Right renal cortex interstitium (tissue), 3 donors: Measurements from ENCODE around the gene PREP. TPM values are rescaled to one million over a fixed set of nuclear protein-coding genes. Genes with fewer than 3 reads are reported as not detected.
"Not testable (repeated sequence)": the region's sequence is repeated elsewhere in the genome, so short reads cannot be mapped to it uniquely, and the experiment has no call there.

Source experiments
- DNase-seq, 3 donors: peaks; one replicate each; pipeline ENCODE4 v3.0.0-alpha.2; 2013; ENCODE audit warnings: low read depth in 3 of 3, low spot score in 2 of 3
- polyA plus RNA-seq, 3 donors: library from polyadenylated mRNA; unstranded; fragments of 120-200 nt; gene quantifications; one replicate each; pipeline ENCODE4 v1.2.1, GENCODE V29; 2013; ENCODE audit not compliant: insufficient read length in 3 of 3

PREP gene
- polyA plus RNA-seq = 10 to 100 TPM; 35.8 to 38.5 (median 38.0) TPM

- DNase-seq = peak; percentile 52 to 65 (median 56)
These were observed at the start of gene PREP for GRCh38 chr6:105402939-105403935. PREP (minus strand) TSS chr6:105403082; CDS start chr6:105402891, 191 bp downstream.

- DNase-seq = no peak
These were observed 49.5 kb upstream of the PREP start for GRCh38 chr6:105452376-105452775.

DNA sequence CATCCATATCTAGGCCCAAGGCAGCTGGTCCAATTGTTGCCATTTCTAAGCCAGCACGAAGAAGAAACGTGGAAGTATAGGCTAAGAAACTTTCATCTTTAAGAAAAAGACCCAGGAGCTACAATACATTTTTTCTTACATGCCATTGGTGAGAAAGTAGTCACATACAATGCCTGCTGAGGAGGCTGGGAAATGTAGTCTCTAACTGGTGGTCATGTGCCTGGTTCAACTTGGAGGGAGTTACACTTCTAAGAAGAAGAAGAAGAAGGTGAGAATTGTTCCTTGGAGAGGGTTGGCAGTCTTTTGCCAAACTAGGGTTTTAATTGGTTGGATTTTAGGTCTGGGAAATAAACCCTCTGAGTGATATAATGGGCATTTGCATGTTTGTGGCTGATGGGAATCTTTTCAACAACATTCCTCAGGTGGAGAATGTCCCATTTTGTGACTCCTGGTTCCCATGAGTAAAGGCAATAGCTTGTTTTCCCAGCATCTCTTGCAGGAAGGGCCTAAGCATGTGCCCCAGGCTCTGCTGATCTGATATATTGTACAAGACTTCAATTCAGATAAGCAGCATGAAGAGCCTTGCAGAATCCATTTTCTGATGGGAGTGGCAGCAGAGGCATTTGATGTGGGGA, 47.0 kb upstream of the PREP start:
- DNase-seq = no peak

DNA sequence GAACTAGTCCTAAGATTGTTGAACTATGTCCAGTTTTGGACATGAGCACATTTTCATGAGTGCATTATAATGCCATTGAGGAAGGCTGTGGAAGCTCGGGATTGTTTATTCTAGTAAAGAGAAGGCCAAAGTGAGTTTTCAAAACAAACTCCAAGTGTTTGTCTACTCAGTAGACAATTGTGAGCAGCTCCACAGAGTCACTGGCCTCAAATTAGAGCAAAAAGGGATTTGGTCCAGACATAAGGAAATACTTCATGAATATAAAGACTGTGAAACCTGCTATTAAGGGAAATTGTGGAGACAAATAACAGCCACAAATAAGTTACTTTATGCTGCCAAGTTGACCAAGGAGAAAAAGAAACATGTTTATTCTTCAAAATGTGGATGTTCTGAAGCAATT, 42.6 kb upstream of the PREP start:
- DNase-seq = no peak

DNA sequence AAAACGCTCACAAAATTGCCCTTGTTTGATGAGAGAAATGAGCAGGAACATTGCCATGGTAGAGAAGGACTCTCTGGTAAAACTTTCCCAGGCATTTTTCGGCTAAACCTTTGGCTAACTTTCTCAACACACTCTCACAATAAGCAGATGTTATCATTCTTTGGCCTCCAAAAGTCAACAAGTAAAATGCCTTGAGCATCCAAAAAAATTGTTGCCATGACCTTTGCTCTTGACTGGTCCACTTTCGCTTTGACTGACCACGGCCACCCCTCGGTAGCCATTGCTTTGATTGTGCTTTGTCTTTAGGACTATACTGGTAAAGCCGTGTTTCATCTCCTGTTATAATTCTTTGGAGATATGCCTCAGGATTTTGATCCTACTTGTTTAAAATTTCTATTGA, 41.1 kb upstream of the PREP start:
- DNase-seq = no peak

DNA sequence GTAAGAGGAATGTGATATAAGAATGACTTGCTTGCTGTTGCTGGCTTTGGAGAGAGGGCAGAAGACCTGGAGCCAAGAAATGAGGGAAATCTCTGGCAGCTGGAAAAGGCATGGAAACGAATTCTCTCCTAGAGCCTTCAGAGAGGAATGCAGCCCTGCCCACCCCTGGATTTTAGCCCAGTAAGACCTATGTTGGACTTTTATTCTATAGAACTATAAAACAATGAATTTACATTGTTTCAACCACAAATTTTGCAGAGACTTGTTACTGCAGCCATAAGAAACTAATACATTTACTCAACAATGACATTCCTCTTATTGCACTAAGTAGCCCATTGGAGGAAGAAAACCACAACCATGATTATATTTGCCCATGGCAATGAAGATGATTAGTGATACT, 39.5 kb upstream of the PREP start:
- no peak for DNase-seq

DNA sequence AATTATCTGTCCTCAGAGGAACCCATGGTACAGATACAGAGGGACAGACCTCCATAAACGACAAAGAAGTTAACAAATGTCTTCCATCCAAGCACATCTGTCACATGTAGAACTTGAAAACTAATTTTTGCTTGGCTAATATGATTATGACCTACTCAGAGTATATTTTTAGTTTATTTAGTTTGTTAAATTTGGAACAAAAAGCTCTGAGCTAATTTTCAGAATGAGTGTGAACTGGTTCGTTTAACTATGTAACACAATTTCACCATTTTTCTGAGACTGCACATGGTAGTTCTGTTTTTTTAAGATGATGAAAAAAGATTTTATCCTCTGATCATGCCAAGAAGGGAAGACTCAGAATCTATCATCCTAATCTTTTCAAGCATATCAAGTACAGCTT, 34.4 kb upstream of the PREP start:
- no peak for DNase-seq

GRCh38 chr6:105433723-105434122, 30.8 kb upstream of the PREP start:
- no peak for DNase-seq

DNA sequence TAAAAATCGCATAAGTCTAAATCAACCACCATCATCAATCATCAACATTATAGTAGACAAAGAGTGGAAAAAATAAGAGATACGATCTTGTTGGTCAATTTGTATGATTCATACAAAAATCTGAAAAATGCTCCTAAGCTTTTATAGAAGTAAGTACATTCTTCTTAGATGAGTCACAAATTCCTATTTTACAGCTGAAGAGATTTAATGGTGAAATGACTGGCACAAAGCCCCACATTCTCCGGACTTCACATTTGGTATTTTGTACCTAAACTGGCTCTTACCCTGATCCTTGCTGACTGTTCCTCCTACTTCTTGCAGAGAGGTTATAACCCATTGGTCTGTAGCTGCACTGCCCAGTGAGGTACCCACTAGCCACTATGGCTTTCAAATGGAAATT, 29.9 kb upstream of the PREP start:
- no peak for DNase-seq

GRCh38 chr6:105431226-105431625, 28.3 kb upstream of the PREP start:
- peak in 1 of 3 donors; percentile 36 for DNase-seq

- DNase-seq = no peak
These were observed 27.8 kb upstream of the PREP start for GRCh38 chr6:105430685-105431084.

DNA sequence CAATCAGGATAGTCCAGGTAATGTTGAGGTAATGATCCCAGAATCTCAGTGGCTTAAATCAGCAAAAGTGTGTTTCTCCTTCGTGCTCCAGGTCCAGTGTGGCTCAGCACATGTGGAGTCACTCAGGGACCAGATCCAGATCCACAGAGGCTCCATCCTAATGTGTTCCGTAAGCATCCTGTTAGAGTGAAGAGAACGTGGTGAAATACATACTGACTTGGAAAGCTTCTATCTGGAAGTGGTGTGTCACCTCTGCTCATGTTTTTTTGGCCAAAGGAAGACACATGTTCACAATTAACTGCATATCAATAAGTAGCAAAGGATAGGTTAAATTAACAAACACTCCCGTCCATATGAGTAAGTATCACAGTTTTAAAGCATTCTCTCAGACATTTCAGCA, 26.8 kb upstream of the PREP start:
- DNase-seq = no peak

GRCh38 chr6:105428342-105428957, 25.6 kb upstream of the PREP start:
- DNase-seq = no peak

GRCh38 chr6:105424175-105424783, 21.4 kb upstream of the PREP start:
- no peak for DNase-seq

DNA sequence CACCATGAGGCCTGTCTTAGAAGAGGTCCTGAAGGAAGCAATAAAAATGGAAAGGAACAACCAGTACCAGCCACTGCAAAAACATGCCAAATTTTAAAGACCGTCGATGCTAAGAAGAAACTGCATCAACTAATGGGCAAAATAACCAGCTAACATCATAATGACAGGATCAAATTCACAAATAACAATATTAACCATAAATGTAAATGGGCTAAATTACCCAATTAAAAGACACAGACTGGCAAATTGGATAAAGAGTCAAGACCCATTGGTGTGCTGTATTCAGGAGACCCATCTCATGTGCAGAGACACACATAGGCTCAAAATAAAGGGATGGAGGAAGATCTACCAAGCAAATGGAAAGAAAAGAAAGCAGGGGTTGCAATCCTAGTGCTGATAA, 14.1 kb upstream of the PREP start:
- not testable (repeated sequence) for DNase-seq

- no peak for DNase-seq
These were observed 6.9 kb upstream of the PREP start for GRCh38 chr6:105409734-105410133.

DNA sequence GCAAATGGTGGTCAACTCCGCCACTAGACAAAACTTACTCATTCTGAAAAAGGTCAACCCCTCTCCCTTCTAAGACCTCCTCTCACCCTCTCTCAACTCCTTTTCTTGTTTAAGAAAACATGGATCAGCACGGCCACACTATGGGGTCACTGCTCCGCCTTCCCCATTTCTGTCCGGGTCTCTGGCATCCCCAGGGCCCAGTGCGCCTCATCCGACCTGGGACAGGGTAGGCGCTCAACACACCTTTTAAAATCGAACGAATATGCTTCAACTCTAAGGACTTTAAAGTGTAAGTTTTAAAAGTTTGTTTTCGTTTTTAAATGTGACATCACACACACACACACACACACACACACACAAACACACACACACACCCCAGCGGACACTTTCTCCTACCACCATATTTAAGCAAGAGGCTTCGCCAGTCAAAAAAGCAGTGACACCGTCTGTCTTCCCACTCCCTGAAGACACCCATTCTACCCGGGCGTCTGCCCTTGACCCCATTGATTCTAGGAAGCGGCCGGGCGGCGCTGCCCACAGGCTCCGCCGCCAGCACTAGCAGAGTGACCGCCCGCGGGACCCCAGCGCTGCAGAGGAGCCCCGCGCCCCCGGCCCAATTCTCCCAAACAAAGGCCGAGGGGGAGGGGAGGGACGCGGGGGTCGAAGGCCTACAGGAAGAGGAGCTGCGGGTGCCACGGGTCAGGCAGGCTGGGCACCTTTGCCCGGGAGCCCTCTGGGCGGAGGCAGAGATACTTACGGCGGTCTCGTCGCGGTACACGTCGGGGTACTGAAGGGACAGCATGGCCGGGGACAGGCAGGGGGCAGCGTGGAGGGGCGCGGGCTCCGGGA, 568 bp downstream of the PREP start:
- DNase-seq = peak; percentile 18 to 30 (median 23)

GRCh38 chr6:105401247-105402089, 1.4 kb downstream of the PREP start:
- no peak for DNase-seq

DNA sequence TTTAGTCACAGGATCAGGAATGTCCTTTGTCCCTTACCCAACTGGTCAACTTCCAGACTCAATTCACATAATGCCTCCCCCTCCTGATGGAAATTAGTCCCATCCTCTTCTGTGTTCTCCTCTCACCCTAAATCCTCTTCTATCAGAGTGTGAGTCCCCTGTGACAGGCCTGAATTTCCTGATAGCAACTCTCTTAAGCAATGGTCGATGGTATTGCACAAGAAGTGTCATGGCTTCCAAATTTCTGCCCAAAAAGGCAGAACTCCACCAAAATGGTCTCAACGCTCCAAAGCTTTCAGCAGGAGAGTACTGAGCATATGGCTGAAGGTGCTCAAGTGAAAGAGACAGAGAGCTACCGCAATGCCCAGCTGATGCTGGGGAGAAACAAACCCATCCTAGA, 2.4 kb downstream of the PREP start:
- no peak for DNase-seq
